BE2C (cell line): ENCODE data around the gene FTSJ3.

Source experiments
- DNase-seq: peaks from one replicate; pipeline ENCODE4 v3.0.0-alpha.2; 2020
- H3K27me3 ChIP-seq: fragments of 250-450 bp; sonication (Bioruptor Pico); 2 replicates; pipeline ENCODE4 v1.5.1; 2020; ENCODE audit warnings: mild to moderate bottlenecking
- H3K36me3 ChIP-seq: fragments of 250-450 bp; sonication (Bioruptor Pico); 2 replicates; pipeline ENCODE4 v1.5.1; 2020; ENCODE audit warnings: mild to moderate bottlenecking
- H3K4me1 ChIP-seq: fragments of 250-450 bp; sonication (Bioruptor Pico); 2 replicates; pipeline ENCODE4 v1.5.1; 2020
- H3K4me3 ChIP-seq: 2 replicates; pipeline ENCODE4 v1.5.1; 2011; ENCODE audit warnings: low read depth, low read length
- H3K9me3 ChIP-seq: fragments of 250-450 bp; sonication (Bioruptor Pico); 2 replicates; pipeline ENCODE4 v1.5.1; 2020
- CTCF ChIP-seq: IDR thresholded peaks from 2 replicates; pipeline ENCODE4 v1.5.1; 2012; ENCODE audit warnings: mild to moderate bottlenecking, low read depth, low read length

The FTSJ3 gene

GRCh38 chr17:63816669-63817068, 10.8 kb downstream of the FTSJ3 start:
- H3K36me3 ChIP-seq, result peaks cover 95% of the 10 kb centered on the region
- no peak for TF ChIP-seq CTCF

GRCh38 chr17:63816123-63816522, 11.3 kb downstream of the FTSJ3 start:
- no peaks in the 10 kb centered on the region for H3K4me1 ChIP-seq
- peaks cover 95% of the 10 kb centered on the region for H3K36me3 ChIP-seq
- no peak for DNase-seq
- H3K27me3 ChIP-seq, result no peaks in the 10 kb centered on the region
- no peak for TF ChIP-seq CTCF
- H3K4me3 ChIP-seq, result no peak overlapping the region
- H3K9me3 ChIP-seq, result no peaks in the 10 kb centered on the region

More at GRCh38 chr17:63816669-63817068, 10.8 kb downstream of the FTSJ3 start:
- Histone ChIP-seq H3K4me3 (no peak overlapping the region), H3K9me3 (no peaks in the 10 kb centered on the region), H3K27me3 (no peaks in the 10 kb centered on the region), H3K4me1 (no peaks in the 10 kb centered on the region)
- no peak for DNase-seq

- H3K4me3 ChIP-seq, result no peak overlapping the region
- H3K4me1 ChIP-seq, result no peaks in the 10 kb centered on the region
- DNase-seq, result no peak
- peaks cover 97% of the 10 kb centered on the region for H3K36me3 ChIP-seq
- H3K27me3 ChIP-seq, result no peaks in the 10 kb centered on the region
- H3K9me3 ChIP-seq, result no peaks in the 10 kb centered on the region
- no peak for TF ChIP-seq CTCF
Measured at GRCh38 chr17:63809970-63810369, 17.5 kb downstream of the FTSJ3 start.

- Histone ChIP-seq H3K4me3 (no peak overlapping the region), H3K27me3 (no peaks in the 10 kb centered on the region), H3K36me3 (peaks cover 91% of the 10 kb centered on the region), H3K9me3 (no peaks in the 10 kb centered on the region), H3K4me1 (no peaks in the 10 kb centered on the region)
- TF ChIP-seq CTCF, result no peak
- DNase-seq, result no peak
Measured at GRCh38 chr17:63805591-63805990, 21.9 kb downstream of the FTSJ3 start.

GRCh38 chr17:63804328-63804727, 23.1 kb downstream of the FTSJ3 start:
- H3K27me3 ChIP-seq, result no peaks in the 10 kb centered on the region
- H3K4me1 ChIP-seq, result no peaks in the 10 kb centered on the region
- no peak overlapping the region for H3K4me3 ChIP-seq
- no peaks in the 10 kb centered on the region for H3K9me3 ChIP-seq
- DNase-seq, result no peak
- H3K36me3 ChIP-seq, result peaks cover 91% of the 10 kb centered on the region
- TF ChIP-seq CTCF, result no peak

GRCh38 chr17:63800783-63801182, 26.7 kb downstream of the FTSJ3 start:
- no peaks in the 10 kb centered on the region for H3K4me1 ChIP-seq
- H3K4me3 ChIP-seq, result no peak overlapping the region
- no peak for DNase-seq
- H3K27me3 ChIP-seq, result no peaks in the 10 kb centered on the region
- TF ChIP-seq CTCF, result no peak
- H3K9me3 ChIP-seq, result no peaks in the 10 kb centered on the region
- H3K36me3 ChIP-seq, result peaks cover 91% of the 10 kb centered on the region
